Head of caudate nucleus (tissue), 42 donors: Measurements from ENCODE around the gene ZCCHC14.

Experiments
- DNase-seq, 42 donors: peaks; one replicate each; pipeline versions ENCODE4 v3.0.0 to v3.0.0-alpha.2; 2020 to 2021; ENCODE audit warnings: mixed read lengths in 7 of 42
- intact Hi-C: fragments of 100-400 bp; cut with DNase I; formaldehyde crosslinking; loops from one replicate; pipeline ENCODE4 v1.15.0; 2022

Gene ZCCHC14

DNA sequence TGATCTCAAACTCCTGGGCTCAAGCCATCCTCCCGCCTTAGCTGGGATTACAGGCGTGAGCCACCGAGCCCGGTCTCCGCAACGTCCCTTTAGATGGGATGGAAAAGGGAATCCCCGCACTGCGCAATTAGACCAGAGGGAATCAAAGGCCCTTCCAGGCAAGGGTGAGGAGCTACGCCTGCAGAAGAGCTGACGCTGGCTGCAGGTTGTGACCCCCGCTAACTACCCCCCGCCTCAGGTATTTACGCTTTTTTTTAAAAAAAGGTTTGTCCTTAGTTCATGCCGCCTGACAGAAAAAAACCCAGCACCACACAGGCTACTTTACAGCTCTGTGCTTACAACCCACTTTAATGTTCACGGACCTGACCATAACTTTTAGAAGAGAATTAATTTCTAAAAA lies 26.9 kb downstream of the ZCCHC14 start:
- DNase-seq, result no peak

GRCh38 chr16:87465306-87465705 lies 27.5 kb downstream of the ZCCHC14 start:
- intact Hi-C loops, result no loop called here
- peak in 34 of 42 donors; percentile 17 to 75 (median 38) for DNase-seq

More for the DNA sequence above, 26.9 kb downstream of the ZCCHC14 start:
- intact Hi-C loops, result no loop called here

DNA sequence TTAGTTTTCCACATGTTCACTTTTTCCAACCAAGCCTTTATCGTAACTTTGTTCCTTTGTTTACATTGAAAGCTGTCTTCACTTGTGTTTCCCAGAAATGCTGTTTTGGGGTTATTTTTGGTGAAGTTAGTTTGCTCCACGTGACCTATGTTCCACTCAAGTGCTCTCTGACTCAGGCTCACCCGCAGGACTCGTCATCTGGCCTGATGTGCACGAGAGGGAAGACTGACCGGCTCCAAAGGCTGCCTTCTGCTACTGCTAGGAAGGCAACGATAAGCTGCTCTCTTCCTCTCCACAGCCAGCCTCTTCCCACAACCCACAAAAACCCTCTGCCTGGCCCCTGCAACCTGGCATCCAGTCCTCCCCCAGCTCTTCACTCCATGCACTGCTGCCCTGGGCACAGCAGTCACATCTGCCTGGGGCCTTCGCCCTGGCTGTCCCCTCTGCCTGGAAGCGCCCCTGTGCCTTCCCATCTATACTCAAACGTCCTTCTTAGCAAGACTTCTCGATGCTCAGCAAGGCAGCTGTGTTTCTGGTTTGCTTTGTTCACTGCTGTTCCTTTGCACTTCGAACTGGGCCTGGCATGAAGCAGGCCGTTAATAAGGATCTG lies 28.0 kb downstream of the ZCCHC14 start:
- intact Hi-C loops, result no loop called here
- peak in 19 of 42 donors; percentile 18 to 73 (median 35) for DNase-seq

GRCh38 chr16:87463722-87464690 lies 28.8 kb downstream of the ZCCHC14 start:
- DNase-seq, result peak in 4 of 42 donors; percentile 16 to 26 (median 22)
- intact Hi-C loops, result no loop called here

DNA sequence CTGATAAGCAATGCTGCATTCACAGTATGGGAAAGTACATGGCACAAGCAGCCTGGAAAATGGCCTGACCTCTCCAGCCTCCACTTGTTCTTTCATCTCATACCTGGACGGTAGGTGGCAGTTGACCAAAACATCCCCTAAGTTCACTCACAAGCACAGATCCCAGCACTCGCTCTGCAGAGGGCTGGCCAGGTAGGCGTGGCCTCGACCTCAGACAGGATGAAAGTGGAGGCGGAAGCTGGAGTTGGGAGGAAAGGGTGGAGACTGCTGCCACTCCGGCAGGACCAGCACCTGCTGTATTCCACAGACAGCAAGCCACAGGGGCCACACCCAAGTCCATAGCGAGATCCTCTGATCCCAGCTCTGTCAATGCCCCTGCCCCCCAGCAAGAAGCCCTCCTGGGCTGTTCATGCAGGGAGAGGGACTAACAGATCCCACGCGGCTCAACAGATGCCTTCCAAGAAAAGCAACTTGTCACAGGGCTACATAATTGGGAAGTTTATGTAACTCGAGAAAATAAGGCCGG lies 31.3 kb downstream of the ZCCHC14 start:
- DNase-seq, result peak in 8 of 42 donors; percentile 25 to 56 (median 34)
- intact Hi-C loops, result no loop called here

GRCh38 chr16:87460936-87461335 lies 31.9 kb downstream of the ZCCHC14 start:
- intact Hi-C loops, result no loop called here
- DNase-seq, result no peak

- no peak for DNase-seq
- intact Hi-C loops, result no loop called here
Observed at GRCh38 chr16:87459833-87460232, 33.0 kb downstream of the ZCCHC14 start.

DNA sequence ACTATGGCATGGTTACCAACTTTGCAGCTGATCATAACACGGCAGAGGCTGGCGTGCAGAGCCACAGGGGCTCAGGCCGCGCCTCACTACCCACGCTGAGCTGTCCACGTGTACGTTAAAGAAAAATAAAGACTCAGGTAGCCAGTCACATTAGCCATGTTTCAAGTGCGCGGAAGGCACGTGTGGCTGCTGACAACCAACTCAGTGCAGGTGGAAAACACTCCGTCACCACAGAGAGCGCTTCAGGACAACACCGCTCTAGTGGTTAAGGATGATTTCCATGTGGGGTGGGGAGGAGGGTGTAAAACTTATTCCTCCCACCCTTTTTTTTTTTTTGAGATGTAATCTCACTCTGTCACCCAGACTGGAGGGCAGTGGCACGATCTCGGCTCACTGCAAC lies 33.8 kb downstream of the ZCCHC14 start:
- intact Hi-C loops, result no loop called here

DNA sequence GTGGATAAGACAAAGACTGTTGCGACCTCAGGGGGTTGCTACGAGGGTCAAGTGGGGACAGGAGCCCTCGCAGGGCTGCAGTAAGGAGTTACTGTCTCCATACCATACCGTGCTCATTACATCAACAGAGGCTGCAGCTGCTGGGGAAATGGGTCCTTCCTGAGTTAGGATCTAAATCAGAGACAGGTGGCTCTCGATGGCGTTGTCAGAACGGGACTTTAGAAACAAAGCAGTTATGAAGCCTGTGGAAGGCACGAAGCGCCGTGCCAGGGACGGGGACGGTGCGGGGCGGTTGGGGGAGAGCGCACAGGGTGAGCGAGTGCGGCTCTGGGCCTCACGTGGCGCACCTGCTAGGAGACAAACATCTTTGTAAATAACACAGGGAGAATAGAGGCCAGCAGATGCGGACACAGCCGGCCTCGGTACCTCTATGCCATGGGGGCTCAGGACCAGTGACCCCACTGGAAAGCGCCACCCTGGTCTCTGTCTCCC lies 34.4 kb downstream of the ZCCHC14 start:
- no peak for DNase-seq
- intact Hi-C loops, result no loop called here

More for the DNA sequence above, 33.8 kb downstream of the ZCCHC14 start:
- peak in 12 of 42 donors; percentile 12 to 55 (median 37) for DNase-seq

DNA sequence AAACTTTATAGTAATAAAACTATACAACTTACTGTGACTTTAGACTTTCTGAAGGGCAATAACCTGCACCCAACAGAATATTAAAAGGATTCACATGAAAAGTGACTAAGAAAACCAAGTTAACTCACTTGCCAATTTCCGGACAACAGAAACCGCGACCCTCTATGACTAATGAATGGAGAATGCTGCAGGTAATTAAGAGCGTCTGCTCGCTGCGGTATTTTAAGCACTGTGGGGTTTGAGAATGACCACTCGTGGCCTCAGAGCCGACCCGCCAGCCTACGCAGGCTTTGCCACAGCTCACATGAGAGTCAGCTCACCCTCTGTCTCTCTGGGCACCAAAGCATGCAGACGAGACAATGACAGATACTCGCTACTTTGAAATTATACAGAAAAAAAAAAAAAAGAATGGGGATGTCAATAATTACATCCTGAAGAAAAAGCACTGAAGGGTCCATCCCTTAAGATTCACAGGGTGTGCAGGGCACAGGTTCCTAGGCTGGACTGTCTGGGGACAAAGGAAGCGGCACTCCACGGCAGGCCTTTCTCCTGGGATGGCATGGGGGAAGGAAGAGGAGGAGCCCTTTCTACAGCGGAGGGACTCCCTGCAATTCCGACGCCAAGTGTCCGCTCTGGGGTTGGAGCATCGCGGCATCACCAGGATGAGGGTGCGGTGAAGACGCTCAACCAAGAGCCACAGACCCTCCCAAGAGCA lies 35.0 kb downstream of the ZCCHC14 start:
- intact Hi-C loops, result no loop called here
- DNase-seq, result no peak

- DNase-seq, result peak in 1 of 42 donors; percentile 2
- intact Hi-C loops, result no loop called here
Observed at GRCh38 chr16:87457061-87457611, 35.7 kb downstream of the ZCCHC14 start.

GRCh38 chr16:87454391-87454790 lies 38.4 kb downstream of the ZCCHC14 start:
- intact Hi-C loops, result no loop called here
- DNase-seq, result no peak

DNA sequence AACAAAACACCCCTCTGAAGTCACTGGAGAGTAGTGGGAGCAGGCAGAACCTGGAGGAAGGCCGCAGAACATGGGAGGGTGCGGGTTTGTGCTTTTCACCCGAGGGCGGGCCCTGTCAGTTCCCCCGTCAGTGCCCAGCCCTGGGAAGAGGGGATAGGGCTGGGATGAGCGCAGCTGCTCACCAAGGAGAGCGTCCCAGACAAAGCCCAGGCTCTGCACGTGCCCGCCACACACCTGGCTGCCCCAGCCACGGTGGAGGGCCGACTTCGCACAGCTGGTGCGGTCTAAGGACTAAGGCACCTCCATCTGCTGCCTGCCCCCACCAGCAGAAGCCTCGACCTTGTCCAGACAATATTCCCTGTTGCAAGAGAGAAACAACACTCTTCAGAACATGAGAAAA lies 39.5 kb downstream of the ZCCHC14 start:
- no peak for DNase-seq
- intact Hi-C loops, result no loop called here

DNA sequence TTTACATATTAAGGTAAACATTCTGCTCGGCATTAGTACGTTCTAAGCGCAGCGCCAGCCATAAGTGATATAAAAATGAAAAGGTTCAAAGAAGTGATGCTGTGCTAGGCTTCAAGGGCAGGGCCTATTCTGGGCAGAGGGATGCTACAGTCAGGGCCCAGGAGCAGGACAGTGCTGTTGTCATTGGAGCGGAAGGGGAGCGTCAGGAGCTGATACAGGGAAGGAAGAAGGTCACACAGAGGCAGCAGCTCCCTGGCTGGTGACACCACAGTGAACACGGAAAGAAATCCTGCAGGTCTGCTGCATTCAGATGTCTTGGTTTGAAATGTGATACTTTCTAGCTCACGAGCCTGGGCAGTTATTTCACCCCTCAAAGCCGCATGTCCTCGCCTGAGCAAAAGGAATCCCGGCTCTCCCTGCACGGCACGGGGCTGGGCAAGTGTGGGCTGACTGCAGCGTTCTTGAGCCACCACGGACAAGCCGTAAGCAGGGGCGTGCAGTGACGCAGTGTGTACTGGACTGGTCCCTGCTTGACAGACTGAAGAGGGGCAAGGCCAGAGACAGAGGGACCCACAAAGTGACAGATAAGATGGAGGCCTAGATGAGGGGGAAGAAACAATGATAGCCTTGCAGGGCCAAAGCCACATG lies 41.1 kb downstream of the ZCCHC14 start:
- intact Hi-C loops, result no loop called here
- DNase-seq, result no peak

DNA sequence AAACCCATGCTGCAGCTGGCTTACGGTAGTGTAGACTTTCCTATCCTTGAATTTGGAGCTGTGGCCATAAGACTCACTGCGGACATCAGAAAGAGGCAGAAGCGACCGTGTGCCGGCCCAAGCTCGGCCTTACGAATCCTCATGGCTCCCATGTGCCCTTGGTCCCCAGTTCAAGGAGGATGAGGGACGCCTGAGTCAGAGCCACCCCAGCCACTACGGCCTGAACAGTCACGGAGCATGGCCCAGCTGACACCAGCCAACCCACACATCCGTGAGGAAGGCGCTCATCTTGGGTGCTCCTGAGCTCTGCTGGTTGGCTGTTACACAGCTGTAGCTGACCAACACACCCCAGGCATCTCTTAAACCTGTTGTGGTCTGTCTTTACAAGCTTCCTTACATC lies 44.0 kb downstream of the ZCCHC14 start:
- intact Hi-C loops, result no loop called here
- no peak for DNase-seq

DNA sequence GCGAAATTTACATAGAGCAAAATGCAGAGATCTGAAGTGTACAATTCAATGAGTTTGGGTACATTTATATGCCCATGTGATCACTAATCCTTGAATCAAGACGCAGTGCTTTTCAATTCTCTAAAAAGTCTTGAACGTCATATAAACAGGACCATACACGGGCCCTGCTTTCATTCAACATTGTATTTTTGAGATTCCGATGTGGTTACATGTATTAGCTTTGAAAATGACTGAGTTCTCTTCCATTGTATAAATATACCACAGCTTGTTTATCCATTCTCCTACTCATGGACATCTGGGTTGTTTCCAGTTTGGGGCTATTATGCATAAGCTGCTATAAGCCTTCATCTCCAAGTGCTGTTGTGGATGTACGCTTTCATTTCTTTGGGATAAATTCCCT lies 45.5 kb downstream of the ZCCHC14 start:
- DNase-seq, result no peak
- intact Hi-C loops, result no loop called here

GRCh38 chr16:87446479-87446878 lies 46.3 kb downstream of the ZCCHC14 start:
- no peak for DNase-seq
- intact Hi-C loops, result no loop called here

DNA sequence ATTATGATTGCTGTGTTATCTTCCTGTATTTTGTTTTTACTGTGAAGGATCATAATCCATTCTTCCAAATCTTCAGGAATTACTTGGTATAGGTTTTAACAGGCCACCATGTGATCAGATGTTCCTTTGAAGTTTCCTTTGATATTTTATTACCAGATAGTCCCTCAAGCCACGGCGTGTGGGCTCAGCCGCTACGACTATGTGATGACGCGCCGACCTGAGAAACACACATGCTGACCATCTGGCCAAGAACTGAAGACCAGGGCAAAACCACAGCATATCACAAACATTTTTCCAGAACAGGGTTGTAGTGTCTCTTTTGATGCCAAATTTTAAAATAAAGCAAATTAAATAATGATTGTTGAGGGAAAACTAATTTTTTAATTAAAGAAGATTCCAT lies 47.3 kb downstream of the ZCCHC14 start:
- no peak for DNase-seq
- intact Hi-C loops, result no loop called here

DNA sequence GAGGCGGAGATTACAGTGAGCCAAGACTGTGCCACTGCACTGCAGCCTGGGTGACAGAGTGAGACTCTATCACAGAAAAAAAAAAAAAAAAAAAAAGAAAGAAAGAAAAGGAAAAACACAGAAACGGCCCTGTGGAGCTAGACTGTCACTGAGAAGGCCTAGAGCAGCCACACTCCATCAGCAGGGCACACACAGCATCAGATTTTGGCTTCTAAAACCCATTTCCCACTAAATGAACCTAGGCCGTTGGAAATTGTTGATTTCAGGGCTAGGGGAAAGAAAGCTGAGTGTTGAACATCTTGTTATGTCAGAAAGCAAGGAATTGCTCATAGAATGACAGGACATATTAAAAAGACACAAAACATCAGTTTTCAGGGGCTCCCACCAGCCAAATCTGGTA lies 48.9 kb downstream of the ZCCHC14 start:
- no peak for DNase-seq
- intact Hi-C loops, result no loop called here
